Activated CD4-positive, alpha-beta T cell treated with anti-CD3 and anti-CD28 coated beads, Interleukin-2, Interleukin-4, amounts not matched to agents 100 ng/mL and 50 ng/mL, durations not matched to agents 16 hours and 8 hours (primary cell): ENCODE results near the gene FAM184B.
A peak's percentile ranks its signal among the peaks of the same experiment; 100 is the strongest.
"Not testable (repeated sequence)": the region's sequence is repeated elsewhere in the genome, so short reads cannot be mapped to it uniquely, and the experiment has no call there.

Experiments used
- DNase-seq: peaks from one replicate; pipeline ENCODE4 v3.0.0-alpha.2; 2020; ENCODE audit warnings: low spot score

The FAM184B gene

DNA sequence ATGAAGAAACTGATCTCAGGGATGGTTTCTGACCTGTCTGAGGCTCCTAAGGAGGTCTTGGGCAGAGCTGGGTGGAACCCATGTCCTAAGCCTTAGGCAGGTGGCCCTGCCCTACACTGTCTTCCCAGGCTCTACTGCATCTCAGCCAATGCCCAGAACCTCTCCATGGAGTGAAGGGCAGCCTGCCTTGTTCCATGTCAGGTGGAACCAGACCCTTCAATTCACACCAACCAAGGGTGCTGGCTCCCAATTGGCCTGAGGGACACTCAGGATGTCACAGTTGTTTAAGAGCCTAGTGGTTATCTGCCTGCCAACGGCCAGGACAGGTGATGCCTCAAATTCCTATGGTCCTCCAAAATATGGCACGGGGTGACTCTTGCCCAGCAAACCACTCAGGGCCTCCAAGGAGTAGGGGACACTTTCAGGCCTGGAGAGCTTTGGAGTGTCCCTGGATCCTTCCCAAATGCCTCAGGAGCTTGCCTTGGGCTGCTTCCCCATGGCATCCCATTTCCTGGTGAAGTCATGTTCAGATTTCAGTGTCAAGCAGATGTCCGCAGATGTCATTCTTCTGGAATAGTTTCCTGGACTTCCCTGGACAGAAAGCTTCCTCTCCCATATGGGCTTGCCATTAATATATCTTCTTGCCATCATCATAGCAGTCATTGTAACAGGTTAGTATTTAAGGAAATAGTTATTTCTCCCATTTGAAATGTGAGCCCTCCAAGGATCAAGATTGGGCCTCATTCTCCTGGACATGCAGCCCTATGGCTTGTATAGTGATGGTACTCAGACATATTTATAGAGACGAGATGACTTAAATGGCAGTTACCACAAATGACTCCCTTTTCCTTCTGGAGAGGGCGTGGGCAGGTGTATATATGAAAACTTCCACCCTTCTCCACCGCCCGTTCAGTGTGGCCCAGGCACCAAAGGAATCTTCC, 99.9 kb downstream of the FAM184B start:
- DNase-seq: no peak

- DNase-seq: no peak
Measured at GRCh38 chr4:17680559-17681280, 100.7 kb downstream of the FAM184B start.

DNA sequence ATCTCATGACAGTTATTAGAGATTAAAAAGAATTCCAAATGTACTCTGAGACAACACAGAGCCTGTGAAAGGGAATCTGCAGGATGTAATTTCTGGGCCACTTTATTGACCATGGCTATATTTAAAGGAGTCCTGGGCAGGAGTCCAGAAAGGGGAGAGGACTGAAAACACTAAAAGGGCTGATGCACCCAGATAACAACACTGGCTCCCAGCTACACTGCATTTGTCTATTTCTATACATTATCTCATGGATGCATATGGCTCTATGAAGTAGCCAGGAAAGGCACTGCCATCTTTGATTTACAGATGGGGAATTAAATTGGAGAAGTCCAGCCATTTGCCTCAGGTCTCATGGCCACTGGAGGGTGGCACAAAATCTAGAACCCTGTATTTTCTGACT, 111.0 kb downstream of the FAM184B start:
- no peak for DNase-seq

DNA sequence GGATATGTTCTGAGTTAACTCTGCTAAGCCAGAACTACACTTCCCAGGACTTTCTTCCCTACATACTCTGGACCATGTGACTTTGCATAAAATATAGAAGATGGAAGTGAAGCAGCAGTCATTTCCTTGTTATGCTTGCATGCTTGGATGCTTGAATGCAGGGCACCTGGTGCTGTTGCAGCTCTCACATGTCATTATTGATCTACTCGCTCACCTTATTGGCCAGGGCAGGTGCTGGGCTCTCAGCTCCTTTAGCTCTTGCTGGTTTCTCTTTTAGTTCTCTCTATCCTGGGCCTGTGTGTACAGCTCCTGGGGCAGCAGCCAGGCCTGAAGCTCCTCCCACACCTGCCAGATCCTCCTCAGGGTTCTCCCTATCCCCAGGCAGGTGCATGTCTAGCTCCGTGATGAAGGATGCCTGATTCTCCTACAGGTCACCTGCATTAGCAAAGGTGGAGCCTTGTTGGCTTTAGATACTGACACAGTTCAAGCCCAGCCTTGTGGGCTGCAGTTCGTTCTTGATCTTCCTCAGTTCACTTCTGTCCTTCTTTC, 113.7 kb downstream of the FAM184B start:
- DNase-seq: no peak

GRCh38 chr4:17667253-17667652, 114.2 kb downstream of the FAM184B start:
- no peak for DNase-seq

DNA sequence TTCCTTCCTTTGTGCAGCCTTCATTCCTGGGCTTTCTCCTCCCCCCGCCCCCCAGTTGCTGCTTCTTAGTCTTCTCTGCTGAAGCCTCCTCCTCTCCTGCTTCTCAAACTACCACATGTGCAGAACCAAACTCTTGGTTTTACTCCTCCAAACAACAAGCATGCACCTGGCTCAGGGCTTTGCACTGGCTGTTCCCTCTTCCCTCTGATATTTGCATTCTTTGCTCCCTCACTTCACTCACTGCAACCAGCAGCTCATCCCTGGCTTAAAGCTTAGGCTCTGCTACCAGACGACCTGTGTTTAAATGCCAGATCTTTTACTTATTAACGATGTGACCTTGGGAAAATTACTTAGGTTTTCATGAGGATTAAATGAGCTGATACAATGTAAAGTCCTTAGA, 115.6 kb downstream of the FAM184B start:
- DNase-seq: no peak

- DNase-seq: no peak
Measured at GRCh38 chr4:17665346-17665745, 116.1 kb downstream of the FAM184B start.

DNA sequence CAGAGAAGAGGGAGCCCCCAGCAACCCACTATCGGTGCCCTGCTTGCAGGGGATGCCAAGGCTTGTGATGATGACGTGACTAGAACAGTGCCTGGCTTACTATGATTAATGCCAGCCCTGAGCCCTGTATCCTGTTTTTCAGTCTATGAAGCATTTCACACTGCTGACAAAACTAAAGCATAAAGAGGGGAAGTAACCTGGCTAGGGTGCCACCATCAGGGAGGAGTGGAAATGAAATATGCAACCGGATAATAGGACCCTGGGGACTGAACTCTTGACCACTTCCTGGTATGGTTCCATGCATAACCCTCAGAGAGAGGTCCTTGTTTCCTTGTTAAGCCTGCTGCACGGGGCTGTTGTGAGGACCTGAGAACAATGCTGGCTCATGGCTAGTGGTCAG, 116.7 kb downstream of the FAM184B start:
- DNase-seq: no peak

DNA sequence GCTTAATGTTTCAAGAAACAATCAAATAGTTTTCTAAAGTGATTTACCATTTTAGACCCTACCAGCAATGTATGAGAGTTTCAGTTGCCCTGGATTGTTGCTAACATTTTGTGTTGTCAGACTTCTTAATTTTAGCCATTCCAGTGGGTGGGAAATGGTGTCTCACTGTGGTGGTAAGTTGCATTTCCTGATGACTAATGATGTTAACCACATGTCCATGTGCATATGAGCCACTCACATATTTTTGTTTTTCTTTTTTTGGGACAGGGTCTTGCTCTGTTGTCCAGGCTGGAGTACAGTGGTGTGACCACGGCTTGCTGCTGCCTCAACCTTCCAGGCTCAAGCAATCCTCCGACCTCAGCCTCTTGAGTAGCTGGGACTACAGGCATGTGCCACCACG, 118.7 kb downstream of the FAM184B start:
- no peak for DNase-seq

GRCh38 chr4:17659196-17659595, 122.2 kb downstream of the FAM184B start:
- DNase-seq: not testable (repeated sequence)

DNA sequence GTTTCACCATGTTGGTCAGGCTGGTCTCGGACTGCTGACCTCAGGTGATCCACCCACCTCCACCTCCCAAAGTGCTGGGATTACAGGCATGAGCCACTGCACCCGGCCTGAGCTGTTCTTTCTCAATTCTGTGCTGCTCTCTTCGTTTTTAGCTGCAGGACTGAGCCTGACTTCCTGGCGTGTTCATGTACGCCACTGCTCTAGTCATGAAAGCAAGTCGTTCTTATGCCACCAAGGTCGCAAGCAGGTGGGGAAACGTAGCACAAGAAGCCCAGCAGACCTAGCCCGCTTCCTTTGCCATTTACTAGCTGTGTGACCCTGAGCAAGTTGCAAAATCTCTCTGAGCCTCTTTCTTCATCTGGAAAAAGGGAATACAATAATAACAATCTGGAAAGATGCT, 123.6 kb downstream of the FAM184B start:
- DNase-seq: no peak

DNA sequence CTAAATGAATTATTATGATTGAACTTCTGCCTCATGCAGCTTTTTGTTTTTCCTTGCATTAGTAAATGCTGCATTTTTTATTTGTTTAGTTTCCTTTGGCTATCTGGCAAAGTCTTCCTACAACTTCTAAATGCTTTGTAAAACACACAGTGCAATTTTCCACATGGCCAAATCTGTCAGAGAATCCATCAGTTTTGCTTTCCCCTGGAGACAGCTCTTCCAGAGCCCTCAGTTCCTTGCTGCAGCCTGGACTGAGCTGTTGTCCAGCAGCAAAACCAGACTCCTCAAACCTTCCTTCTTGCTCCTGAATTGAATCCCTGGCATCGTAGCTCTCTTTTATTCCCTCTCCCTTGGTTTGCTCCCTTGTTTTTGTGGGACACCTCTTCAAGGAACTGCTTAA, 124.3 kb downstream of the FAM184B start:
- no peak for DNase-seq

DNA sequence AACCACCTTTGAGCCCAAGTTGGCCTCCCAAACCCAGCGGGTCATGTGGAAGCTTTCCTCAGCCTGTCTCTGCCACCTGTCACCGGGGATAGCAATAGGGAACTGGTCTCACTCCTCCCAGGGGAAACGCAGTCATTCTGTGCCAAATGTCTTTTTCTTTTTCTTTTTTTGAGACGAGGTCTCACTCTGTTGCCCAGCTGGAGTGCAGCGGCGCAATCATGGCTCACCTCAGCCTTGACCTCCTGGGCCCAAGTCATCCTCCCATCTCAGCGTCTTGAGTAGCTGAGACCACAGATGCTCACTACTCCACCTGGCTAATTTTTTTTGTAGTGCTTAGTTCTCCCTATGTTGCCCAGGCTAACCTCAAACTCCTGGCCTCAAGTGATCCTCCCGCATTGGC, 126.7 kb downstream of the FAM184B start:
- DNase-seq: no peak

GRCh38 chr4:17650406-17650805, 131.0 kb downstream of the FAM184B start:
- no peak for DNase-seq

- DNase-seq: no peak
Measured at GRCh38 chr4:17647927-17648326, 133.5 kb downstream of the FAM184B start.

DNA sequence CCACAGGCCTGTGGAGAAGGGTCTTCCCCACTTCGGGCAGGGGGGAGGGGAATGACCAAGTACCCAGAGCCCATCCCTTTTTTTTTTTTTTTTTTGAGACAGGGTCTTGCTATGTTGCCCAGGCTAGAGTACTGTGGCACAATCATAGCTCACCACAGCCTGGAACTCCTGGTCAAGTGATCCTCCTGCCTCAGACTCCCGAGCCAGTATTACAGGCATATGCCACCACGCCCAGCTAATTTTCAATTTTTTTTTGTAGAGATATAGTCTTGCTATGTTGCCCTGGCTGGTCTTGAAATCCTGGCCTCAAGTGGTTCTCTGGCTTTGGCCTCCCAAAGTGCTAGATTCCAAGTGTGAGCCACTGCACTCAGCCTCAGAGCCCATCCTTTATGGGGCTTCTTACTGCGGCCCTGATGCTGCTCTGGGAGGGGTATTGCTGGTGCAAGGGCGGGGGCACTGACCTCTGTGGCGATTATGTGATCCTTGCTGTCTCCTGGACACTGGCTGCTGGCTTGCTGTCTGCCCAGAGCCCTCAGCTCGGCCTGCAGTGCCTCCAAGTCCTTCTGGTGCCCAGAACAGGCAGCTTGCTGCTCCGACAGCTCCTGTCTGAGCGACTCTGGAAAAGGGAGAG, 134.1 kb downstream of the FAM184B start:
- DNase-seq: no peak

DNA sequence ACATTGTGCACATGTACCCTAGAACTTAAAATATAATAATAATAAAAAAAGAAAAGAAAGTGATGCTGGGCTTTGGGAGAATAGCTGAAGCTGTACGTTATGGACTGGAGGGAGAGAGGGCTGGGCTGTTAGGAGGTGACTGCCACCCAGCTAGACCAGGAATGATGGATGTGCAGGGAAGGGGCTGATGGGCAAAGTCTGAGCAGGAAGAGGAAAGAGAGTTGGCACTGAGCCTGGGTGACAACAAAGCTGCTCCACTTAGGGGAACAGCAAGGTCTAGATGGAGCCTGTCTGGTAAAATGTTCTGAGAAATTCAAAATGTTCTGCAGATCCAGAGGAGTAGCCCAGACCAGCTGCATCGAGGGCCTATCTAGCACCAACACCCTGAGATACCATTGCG, 134.7 kb downstream of the FAM184B start:
- DNase-seq: no peak

DNA sequence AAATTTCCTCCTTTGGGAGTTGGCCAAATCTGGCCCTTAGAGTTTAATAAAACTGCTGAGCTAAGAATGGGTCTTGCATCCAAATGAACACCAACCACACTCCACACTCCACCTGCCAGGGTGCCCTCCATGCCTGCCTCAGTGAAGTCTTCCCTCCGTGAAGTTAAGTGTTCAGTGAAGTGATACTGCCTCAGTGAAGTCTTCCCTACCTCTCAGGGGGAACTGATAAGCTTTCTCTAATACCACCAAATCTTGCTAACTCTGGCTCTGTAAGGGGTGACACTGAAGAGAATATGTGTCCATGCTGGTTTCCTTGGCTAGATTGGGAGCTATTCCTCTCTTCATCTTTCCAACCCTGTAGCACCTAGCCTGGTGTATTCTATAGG, 139.0 kb downstream of the FAM184B start:
- no peak for DNase-seq

DNA sequence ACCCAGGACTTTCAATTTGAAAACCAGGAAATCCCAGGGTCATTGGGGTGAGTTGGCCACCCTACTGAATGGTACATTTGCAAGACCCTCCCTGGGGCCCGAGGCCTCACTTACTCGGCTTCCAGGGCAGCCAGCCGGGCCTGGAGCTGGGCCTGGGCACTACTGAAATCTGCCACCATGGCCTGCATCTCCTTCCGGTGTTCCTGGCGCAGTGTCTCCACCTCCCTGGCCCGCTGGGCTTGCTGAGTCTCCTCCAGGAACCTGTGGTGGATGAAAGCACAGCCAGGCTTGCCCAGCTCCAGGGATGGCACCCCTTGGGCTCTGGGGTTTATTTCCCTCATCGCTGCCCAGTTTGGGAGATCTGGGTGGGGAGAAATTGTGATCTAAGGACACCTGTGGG, 142.3 kb downstream of the FAM184B start:
- no peak for DNase-seq

DNA sequence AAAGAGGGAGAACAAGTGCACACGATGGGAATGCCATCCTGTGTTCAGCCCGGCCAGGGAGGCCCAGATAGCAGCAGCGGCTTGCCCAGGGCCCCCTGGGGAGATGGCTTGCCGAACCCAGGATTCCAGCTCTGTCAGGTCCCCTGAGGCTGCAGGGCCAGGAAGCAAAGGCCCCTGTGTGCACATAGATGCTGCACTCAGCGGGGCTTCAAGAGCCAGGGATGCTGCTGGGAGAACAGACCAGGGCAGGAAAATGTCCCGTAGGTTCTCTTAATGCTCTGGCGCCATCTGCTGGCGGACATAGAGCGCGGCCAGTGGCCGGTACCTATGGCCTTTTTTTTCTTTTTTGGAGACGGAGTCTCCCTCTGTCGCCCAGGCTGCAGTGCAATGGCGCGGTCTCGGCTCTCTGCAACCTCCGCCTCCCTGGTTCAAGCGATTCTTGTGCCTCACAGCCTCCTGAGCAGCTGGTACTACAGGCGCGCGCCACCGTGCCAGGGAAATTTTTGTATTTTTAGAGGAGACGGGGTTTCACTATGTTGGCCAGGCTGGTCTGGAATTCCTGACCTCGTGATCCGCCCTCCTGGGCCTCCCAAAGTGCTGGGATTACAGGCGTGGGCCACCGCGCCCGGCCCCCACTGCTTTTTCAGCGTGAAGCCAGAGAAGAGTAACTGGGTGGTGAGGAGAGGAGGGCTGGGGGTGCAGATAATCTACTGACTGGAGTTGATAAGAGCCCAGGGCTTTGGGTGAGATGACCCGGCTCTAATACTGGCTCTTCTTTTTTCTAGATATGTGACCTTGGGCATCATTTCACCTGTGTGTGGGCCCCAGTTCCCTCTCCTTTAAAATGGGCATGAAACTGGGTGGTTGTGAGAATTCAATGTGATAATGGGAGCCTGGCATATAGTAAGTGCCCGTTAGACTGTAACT, 144.5 kb downstream of the FAM184B start:
- DNase-seq: peak; percentile 74

DNA sequence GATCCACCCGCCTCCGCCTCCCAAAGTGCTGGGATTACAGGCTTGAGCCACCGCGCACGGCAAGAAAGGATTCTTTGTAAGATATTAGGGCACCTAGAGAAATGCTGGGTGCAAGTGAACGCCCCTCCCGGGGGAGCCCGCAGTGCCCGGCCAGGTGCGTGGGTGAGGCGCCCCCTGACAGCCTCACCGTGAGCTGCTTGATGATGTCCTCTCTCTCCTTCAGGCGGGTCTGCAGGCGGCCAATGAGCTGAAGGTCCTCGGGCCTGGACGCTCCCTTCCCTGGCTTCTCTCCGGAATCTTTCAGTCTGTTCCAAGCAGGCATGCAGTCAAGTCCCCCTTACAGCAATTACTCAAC, 145.1 kb downstream of the FAM184B start:
- DNase-seq: no peak

DNA sequence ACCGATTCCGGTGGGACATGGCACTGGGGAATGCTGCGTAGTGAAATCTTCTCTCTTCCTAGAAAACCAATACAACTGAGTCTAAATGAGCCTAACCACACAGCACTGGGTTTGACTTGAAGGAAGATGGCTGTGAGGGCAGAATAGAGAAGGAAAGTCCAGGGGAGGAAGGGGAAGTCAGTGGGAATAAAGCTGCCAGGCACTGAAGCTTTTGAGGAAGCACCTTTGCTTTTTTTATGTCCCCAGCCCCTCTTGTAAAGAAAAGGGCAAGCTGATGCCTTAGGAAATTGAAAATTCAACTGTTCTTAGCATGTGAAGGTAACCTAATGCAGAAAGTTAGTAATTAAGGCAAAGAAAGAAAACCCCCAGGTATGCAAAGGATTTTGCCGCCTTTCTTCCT, 146.4 kb downstream of the FAM184B start:
- DNase-seq: no peak
